ENCODE measurements around the gene UBE3A.
A peak's percentile ranks its signal among the peaks of the same experiment; 100 is the strongest.

UBE3A gene

DNA sequence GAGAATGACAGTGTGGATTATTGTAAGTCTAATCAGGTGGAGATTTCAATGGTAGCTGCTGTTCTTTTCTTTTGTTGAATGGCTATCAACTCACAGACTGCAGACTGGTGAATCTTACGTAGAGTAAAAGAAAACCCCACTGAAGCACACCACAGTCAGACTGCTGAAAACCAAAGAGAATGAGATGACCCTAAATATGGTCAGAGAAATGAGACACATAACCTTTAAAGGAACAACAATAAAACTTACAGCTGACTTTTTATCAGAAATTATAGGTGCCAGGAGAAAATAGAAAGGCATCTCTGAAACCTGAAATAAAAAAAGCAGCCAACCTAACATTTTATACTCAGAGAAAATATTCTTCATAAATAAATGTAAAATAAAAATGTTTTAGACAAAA, 12.7 kb upstream of the UBE3A start:
- TF ChIP-seq, protein P1, sequence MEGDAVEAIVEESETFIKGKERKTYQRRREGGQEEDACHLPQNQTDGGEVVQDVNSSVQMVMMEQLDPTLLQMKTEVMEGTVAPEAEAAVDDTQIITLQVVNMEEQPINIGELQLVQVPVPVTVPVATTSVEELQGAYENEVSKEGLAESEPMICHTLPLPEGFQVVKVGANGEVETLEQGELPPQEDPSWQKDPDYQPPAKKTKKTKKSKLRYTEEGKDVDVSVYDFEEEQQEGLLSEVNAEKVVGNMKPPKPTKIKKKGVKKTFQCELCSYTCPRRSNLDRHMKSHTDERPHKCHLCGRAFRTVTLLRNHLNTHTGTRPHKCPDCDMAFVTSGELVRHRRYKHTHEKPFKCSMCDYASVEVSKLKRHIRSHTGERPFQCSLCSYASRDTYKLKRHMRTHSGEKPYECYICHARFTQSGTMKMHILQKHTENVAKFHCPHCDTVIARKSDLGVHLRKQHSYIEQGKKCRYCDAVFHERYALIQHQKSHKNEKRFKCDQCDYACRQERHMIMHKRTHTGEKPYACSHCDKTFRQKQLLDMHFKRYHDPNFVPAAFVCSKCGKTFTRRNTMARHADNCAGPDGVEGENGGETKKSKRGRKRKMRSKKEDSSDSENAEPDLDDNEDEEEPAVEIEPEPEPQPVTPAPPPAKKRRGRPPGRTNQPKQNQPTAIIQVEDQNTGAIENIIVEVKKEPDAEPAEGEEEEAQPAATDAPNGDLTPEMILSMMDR (IDR thresholded peaks at IDR 0.05; ENCODE audit: low read depth, low read length) = no peak
- no peak for DNase-seq
- Histone ChIP-seq H3K9me3 (ENCODE audit: severe bottlenecking) (peaks cover 6% of the 10 kb centered on the region), H3K4me3 (ENCODE audit: low read depth, low read length) (no peak overlapping the region), H3K27me3 (ENCODE audit: insufficient read depth, low read depth, severe bottlenecking) (no peaks in the 10 kb centered on the region), H3K27ac (no peak overlapping the region), H3K36me3 (no peaks in the 10 kb centered on the region)

DNA sequence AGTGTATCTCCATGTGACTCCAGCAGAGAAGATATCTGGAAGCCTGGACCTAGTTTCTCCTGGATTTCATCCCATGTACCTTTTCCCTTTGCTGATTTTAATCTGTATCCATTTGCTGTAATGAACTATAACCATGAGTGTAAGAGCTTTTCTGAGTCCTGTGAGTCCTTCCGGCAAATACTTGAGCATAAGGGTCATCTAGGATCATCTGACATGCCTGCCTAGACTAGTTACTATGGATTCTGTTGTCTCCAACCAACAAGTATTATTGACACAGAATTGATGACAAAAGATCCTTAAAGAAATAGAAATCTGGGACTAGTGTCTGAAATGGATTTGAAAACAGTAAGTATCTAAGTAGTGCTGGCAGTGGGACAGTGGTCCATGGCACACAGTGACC, 11.3 kb upstream of the UBE3A start:
- Histone ChIP-seq H3K27me3 (ENCODE audit: insufficient read depth, low read depth, severe bottlenecking) (no peaks in the 10 kb centered on the region), H3K9me3 (ENCODE audit: severe bottlenecking) (peaks cover 6% of the 10 kb centered on the region), H3K27ac (no peak overlapping the region), H3K4me3 (ENCODE audit: low read depth, low read length) (no peak overlapping the region), H3K36me3 (no peaks in the 10 kb centered on the region)
- TF ChIP-seq, protein P1 (IDR thresholded peaks at IDR 0.05; ENCODE audit: low read depth, low read length) = no peak
- DNase-seq = no peak

DNA sequence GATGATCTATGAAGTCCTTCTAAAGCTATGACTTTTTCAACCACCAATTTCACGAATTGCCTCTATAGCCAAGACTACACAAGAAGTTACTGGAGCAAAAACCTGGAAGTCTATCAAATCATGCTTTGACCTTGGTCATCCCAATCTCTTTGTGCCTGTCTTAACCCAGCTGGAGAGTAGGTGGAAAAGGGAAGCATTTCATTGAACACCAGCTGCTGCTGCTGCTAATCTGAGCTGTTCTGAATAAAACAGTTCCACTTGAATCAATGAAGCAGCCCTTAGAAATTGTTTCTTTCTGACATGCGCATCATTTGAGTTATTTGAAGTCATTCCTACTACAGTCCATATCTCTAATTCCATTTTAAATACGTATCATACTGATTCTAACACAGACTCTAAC, 7.3 kb upstream of the UBE3A start:
- DNase-seq = no peak
- no peak overlapping the region for H3K27ac ChIP-seq

DNA sequence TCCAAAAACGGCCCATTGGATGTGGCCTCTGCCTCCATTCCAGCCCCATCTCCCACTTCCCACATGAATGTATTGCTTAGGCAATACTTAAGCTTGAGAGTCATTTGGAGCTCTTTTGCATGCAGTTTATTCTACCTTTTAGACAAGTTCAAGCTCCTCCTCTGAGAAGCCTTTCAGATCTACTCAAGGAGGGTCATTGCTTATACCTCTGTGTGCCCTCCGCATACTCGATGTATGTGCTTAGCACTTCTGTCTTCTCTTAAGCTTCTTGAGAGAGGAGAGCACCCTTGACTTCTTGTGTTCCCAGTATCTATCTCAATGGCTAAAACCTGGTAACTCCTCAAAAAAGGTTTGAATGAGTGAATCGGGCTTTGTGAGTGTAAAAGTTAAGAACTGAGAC, 6.6 kb upstream of the UBE3A start:
- Histone ChIP-seq H3K9me3 (ENCODE audit: severe bottlenecking) (no peaks in the 10 kb centered on the region), H3K36me3 (no peaks in the 10 kb centered on the region), H3K27ac (no peak overlapping the region), H3K4me3 (ENCODE audit: low read depth, low read length) (no peak overlapping the region), H3K27me3 (ENCODE audit: insufficient read depth, low read depth, severe bottlenecking) (no peaks in the 10 kb centered on the region)
- TF ChIP-seq, protein P1 (IDR thresholded peaks at IDR 0.05; ENCODE audit: low read depth, low read length) = no peak
- DNase-seq = no peak

More for the DNA sequence above, 7.3 kb upstream of the UBE3A start:
- no peak overlapping the region for H3K4me3 ChIP-seq (ENCODE audit: low read depth, low read length)
- TF ChIP-seq, protein P1 (IDR thresholded peaks at IDR 0.05; ENCODE audit: low read depth, low read length) = no peak
- H3K36me3 ChIP-seq = no peaks in the 10 kb centered on the region
- H3K9me3 ChIP-seq (ENCODE audit: severe bottlenecking) = no peaks in the 10 kb centered on the region
- no peaks in the 10 kb centered on the region for H3K27me3 ChIP-seq (ENCODE audit: insufficient read depth, low read depth, severe bottlenecking)

DNA sequence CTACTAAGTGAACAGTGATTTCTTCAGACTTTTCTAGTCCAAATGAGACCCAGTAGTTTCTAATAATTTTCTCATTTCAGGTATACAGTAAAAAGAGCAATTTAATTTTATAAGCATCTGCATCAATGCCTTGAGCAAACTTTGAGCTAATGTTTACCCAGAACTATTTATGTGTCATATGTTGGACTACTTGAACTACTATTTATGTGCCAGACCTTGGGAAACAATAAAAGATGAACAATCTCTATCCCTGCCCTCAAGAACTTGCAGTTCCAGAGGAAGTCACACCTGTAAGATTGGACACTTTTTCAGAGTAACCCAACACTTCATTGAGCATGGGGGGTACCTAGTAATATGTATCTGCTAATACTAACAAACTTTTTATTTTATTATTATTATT, 2.3 kb upstream of the UBE3A start:
- Histone ChIP-seq H3K36me3 (peaks cover 14% of the 10 kb centered on the region), H3K9me3 (ENCODE audit: severe bottlenecking) (no peaks in the 10 kb centered on the region), H3K27ac (no peak overlapping the region), H3K27me3 (ENCODE audit: insufficient read depth, low read depth, severe bottlenecking) (no peaks in the 10 kb centered on the region), H3K4me3 (ENCODE audit: low read depth, low read length) (no peak overlapping the region)
- no peak for DNase-seq
- TF ChIP-seq, protein P1 (IDR thresholded peaks at IDR 0.05; ENCODE audit: low read depth, low read length) = no peak

DNA sequence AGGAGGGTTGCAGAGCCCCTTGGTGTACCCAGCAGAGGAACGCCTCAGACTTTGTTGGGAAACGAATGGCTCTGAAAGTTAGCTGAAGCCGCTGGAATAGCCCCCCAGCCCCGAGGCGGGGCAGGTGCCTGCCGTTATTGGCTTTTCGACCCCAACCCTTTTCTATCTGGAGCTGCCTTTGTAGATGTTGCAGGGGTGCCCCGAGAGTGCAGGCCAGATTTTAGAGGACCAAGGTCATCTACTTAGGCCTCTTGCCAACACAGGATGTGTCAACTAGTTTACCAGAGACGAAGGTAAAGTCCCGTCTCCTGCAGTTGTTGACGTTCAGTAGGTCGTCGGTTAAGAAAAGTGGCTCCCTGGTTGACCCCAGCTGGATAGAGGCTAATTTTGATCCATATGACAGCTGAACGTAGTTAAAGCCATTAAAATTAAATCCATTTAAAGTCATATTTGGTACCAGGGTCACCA, 579 bp upstream of the UBE3A start:
- DNase-seq = no peak
- Histone ChIP-seq H3K36me3 (peaks cover 25% of the 10 kb centered on the region), H3K4me3 (ENCODE audit: low read depth, low read length) (peak overlapping the region; percentile 93), H3K27ac (peak overlapping the region; percentile 98), H3K9me3 (ENCODE audit: severe bottlenecking) (no peaks in the 10 kb centered on the region), H3K27me3 (ENCODE audit: insufficient read depth, low read depth, severe bottlenecking) (no peaks in the 10 kb centered on the region)
- TF ChIP-seq, protein P1 (IDR thresholded peaks at IDR 0.05; ENCODE audit: low read depth, low read length) = no peak

All from WERI-Rb-1 (cell line).